HEK293 (cell line): ENCODE data around the gene SECISBP2L.

Experiments used
- HOXA7 ChIP-seq: sonication (generic); formaldehyde crosslinking; IDR thresholded peaks from 2 replicates; pipeline ENCODE4 v1.8.1; 2022; ENCODE audit warnings: missing genetic modification reagents, borderline replicate concordance
- YY1 ChIP-seq: fragments of 450-650 bp; formaldehyde crosslinking; IDR thresholded peaks from 2 replicates; pipeline ENCODE4 v1.5.1; 2018; ENCODE audit warnings: missing biosample characterization, missing genetic modification characterization
- ZNF184 ChIP-seq: fragments of 450-650 bp; IDR thresholded peaks from 2 replicates; pipeline ENCODE4 v1.5.1; 2018; ENCODE audit warnings: missing biosample characterization, mild to moderate bottlenecking, missing genetic modification characterization
- TF ChIP-seq, protein P1 (sequence below): fragments of 450-650 bp; formaldehyde crosslinking; IDR thresholded peaks from 2 replicates; pipeline ENCODE4 v1.5.1; 2016; ENCODE audit warnings: missing biosample characterization, missing genetic modification characterization
- TF ChIP-seq, protein P2 (sequence below): fragments of 450-650 bp; IDR thresholded peaks from 2 replicates; pipeline ENCODE4 v1.5.1; 2018; ENCODE audit warnings: missing biosample characterization, missing genetic modification characterization

DNA sequence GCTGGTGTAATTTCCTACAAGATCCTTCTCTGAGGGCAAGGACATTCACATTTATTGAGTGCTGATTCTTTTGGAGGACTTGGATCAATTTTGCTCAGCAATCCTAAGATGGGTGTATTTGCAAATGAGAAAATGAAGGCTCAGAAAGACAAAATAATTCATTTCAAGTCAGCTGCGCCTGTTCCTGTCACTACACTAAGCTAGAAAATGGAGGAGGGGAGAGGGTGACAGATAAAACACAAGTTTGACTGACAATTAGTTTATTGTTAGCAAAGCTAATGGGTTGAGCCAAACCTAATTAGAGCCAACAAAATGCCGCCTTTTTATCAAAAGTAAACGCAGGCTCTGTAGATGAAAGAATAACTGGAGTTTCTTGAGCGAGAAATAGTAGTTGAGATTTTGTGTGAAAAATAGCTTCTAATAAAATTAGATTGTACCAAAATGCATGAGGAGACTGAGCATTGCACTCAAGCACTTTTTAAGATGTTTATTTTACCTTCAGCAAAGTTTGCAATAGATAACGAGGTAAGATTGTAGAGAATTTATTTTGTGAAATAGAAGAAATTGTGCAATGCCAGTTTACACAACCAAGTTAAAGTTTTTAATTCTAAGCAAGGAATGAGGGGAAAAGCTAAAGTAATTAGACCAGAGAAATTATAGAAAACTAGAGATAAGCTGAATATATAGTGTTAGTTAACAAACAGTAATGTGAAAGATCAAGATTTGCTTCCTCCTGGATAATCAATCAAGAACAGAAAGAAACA is 39.6 kb upstream of the SECISBP2L start:
- TF ChIP-seq HOXA7 (CRISPR knock-in tag) (no peak), YY1 (tag by site-specific recombination) (no peak), ZNF184 (no peak)
- TF ChIP-seq, protein P1, sequence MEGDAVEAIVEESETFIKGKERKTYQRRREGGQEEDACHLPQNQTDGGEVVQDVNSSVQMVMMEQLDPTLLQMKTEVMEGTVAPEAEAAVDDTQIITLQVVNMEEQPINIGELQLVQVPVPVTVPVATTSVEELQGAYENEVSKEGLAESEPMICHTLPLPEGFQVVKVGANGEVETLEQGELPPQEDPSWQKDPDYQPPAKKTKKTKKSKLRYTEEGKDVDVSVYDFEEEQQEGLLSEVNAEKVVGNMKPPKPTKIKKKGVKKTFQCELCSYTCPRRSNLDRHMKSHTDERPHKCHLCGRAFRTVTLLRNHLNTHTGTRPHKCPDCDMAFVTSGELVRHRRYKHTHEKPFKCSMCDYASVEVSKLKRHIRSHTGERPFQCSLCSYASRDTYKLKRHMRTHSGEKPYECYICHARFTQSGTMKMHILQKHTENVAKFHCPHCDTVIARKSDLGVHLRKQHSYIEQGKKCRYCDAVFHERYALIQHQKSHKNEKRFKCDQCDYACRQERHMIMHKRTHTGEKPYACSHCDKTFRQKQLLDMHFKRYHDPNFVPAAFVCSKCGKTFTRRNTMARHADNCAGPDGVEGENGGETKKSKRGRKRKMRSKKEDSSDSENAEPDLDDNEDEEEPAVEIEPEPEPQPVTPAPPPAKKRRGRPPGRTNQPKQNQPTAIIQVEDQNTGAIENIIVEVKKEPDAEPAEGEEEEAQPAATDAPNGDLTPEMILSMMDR (tag by site-specific recombination) = no peak
- TF ChIP-seq, protein P2, sequence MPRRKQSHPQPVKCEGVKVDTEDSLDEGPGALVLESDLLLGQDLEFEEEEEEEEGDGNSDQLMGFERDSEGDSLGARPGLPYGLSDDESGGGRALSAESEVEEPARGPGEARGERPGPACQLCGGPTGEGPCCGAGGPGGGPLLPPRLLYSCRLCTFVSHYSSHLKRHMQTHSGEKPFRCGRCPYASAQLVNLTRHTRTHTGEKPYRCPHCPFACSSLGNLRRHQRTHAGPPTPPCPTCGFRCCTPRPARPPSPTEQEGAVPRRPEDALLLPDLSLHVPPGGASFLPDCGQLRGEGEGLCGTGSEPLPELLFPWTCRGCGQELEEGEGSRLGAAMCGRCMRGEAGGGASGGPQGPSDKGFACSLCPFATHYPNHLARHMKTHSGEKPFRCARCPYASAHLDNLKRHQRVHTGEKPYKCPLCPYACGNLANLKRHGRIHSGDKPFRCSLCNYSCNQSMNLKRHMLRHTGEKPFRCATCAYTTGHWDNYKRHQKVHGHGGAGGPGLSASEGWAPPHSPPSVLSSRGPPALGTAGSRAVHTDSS (tag by site-specific recombination) = no peak
